ENCODE results near the gene LRG1.
"Not testable (repeated sequence)": the region's sequence is repeated elsewhere in the genome, so short reads cannot be mapped to it uniquely, and the experiment has no call there.

Gene LRG1

GRCh38 chr19:4542896-4543841 is 3.3 kb upstream of the LRG1 start:
- peak overlapping the region; percentile 32; the same call in 1 of the 2 replicates for H3K9ac ChIP-seq
- H4K20me1 ChIP-seq (ENCODE audit: insufficient read depth) = no peaks in the 10 kb centered on the region
- peak overlapping the region; percentile 51 for H3K4me2 ChIP-seq
- H3K4me3 ChIP-seq (IDR thresholded peaks at IDR 0.05; ENCODE audit: insufficient read depth, low read depth, low read length) = no peak overlapping the region
- peaks cover 44% of the 10 kb centered on the region for H3K27me3 ChIP-seq (ENCODE audit: insufficient read depth, low read depth)
- TF ChIP-seq CTCF (conservative IDR thresholded peaks at IDR 0.05; ENCODE audit: low read depth, low read length) = no peak
- H3K4me1 ChIP-seq (ENCODE audit: low read depth, poor library complexity, severe bottlenecking) = peaks cover 16% of the 10 kb centered on the region
- no peaks in the 10 kb centered on the region for H3K36me3 ChIP-seq (ENCODE audit: insufficient read depth)
- no peaks in the 10 kb centered on the region for H3K79me2 ChIP-seq (ENCODE audit: insufficient read depth, low read depth)
- H2AFZ ChIP-seq (ENCODE audit: low read depth) = peak overlapping the region; percentile 41
- H3K27ac ChIP-seq = no peak overlapping the region

DNA sequence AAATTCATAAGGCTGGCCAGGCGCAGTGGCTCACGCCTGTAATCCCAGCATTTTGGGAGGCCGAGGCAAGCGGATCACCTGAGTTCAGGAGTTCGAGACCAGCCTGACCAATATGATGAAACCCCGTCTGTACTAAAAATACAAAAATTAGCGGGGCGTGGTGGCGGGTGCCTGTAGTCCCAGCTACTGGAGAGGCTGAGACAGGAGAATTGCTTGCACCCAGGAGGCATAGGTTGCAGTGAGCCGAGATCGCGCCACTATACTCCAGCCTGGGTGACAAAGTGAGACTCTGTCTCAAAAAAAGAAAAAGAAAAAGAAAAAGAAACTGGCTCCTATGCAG is 1.9 kb upstream of the LRG1 start:
- H3K27ac ChIP-seq; H3K4me3 ChIP-seq (IDR thresholded peaks at IDR 0.05; ENCODE audit: insufficient read depth, low read depth, low read length); H2AFZ ChIP-seq (ENCODE audit: low read depth); H3K9ac ChIP-seq; H3K36me3 ChIP-seq (ENCODE audit: insufficient read depth); H3K79me2 ChIP-seq (ENCODE audit: insufficient read depth, low read depth); H4K20me1 ChIP-seq (ENCODE audit: insufficient read depth); H3K4me2 ChIP-seq: not testable (repeated sequence)
- Histone ChIP-seq H3K27me3 (ENCODE audit: insufficient read depth, low read depth) (peaks cover 44% of the 10 kb centered on the region), H3K4me1 (ENCODE audit: low read depth, poor library complexity, severe bottlenecking) (peaks cover 16% of the 10 kb centered on the region)

GRCh38 chr19:4541114-4541805 is 1.4 kb upstream of the LRG1 start:
- Histone ChIP-seq H3K9ac (no peak overlapping the region), H3K4me1 (ENCODE audit: low read depth, poor library complexity, severe bottlenecking) (peaks cover 16% of the 10 kb centered on the region), H3K79me2 (ENCODE audit: insufficient read depth, low read depth) (no peaks in the 10 kb centered on the region), H3K27me3 (ENCODE audit: insufficient read depth, low read depth) (peaks cover 44% of the 10 kb centered on the region), H2AFZ (ENCODE audit: low read depth) (no peak overlapping the region), H4K20me1 (ENCODE audit: insufficient read depth) (no peaks in the 10 kb centered on the region), H3K36me3 (ENCODE audit: insufficient read depth) (no peaks in the 10 kb centered on the region), H3K4me2 (no peak overlapping the region), H3K27ac (no peak overlapping the region), H3K4me3 (IDR thresholded peaks at IDR 0.05; ENCODE audit: insufficient read depth, low read depth, low read length) (no peak overlapping the region)
- TF ChIP-seq CTCF (conservative IDR thresholded peaks at IDR 0.05; ENCODE audit: low read depth, low read length) = no peak

- Histone ChIP-seq H3K27ac (no peak overlapping the region), H4K20me1 (ENCODE audit: insufficient read depth) (no peaks in the 10 kb centered on the region), H3K4me2 (no peak overlapping the region), H3K27me3 (ENCODE audit: insufficient read depth, low read depth) (peaks cover 61% of the 10 kb centered on the region), H3K9ac (no peak overlapping the region), H2AFZ (ENCODE audit: low read depth) (no peak overlapping the region), H3K36me3 (ENCODE audit: insufficient read depth) (no peaks in the 10 kb centered on the region), H3K79me2 (ENCODE audit: insufficient read depth, low read depth) (no peaks in the 10 kb centered on the region), H3K4me3 (IDR thresholded peaks at IDR 0.05; ENCODE audit: insufficient read depth, low read depth, low read length) (no peak overlapping the region), H3K4me1 (ENCODE audit: low read depth, poor library complexity, severe bottlenecking) (peaks cover 16% of the 10 kb centered on the region)
- no peak for TF ChIP-seq CTCF (conservative IDR thresholded peaks at IDR 0.05; ENCODE audit: low read depth, low read length)
Observed at GRCh38 chr19:4539169-4539692, 605 bp downstream of the LRG1 start.

Data from KMS-11 (cell line).